ENCODE data around the gene TIGD4.

The TIGD4 gene

GRCh38 chr4:152778656-152779512 is 646 bp downstream of the TIGD4 start:
- no peak for TF ChIP-seq TAF1 (IDR thresholded peaks at IDR 0.05; ENCODE audit: borderline replicate concordance, insufficient read depth, low read length)
- TF ChIP-seq REST (IDR thresholded peaks at IDR 0.05; ENCODE audit: insufficient read depth in 1 of 2, low read depth in 2 of 2, low read length in 2 of 2): no peak
- TF ChIP-seq POLR2AphosphoS5 (IDR thresholded peaks at IDR 0.05; ENCODE audit: low read depth, low read length): no peak
- no peak for TF ChIP-seq SIN3A (IDR thresholded peaks at IDR 0.05; ENCODE audit: borderline replicate concordance, insufficient read depth, low read length)
- TF ChIP-seq FOXP2 (optimal IDR thresholded peaks at IDR 0.05; ENCODE audit: borderline replicate concordance, extremely low read depth, extremely low read length, insufficient read depth): no peak

- no peak for TF ChIP-seq FOXP2 (optimal IDR thresholded peaks at IDR 0.05; ENCODE audit: borderline replicate concordance, extremely low read depth, extremely low read length, insufficient read depth)
- TF ChIP-seq SIN3A (IDR thresholded peaks at IDR 0.05; ENCODE audit: borderline replicate concordance, insufficient read depth, low read length): no peak
- no peak for TF ChIP-seq TAF1 (IDR thresholded peaks at IDR 0.05; ENCODE audit: borderline replicate concordance, insufficient read depth, low read length)
- no peak for TF ChIP-seq REST (IDR thresholded peaks at IDR 0.05; ENCODE audit: insufficient read depth in 1 of 2, low read depth in 2 of 2, low read length in 2 of 2)
- no peak for TF ChIP-seq POLR2AphosphoS5 (IDR thresholded peaks at IDR 0.05; ENCODE audit: low read depth, low read length)
Measured at GRCh38 chr4:152777488-152777887, 2.0 kb downstream of the TIGD4 start.

GRCh38 chr4:152776352-152776751 is 3.2 kb downstream of the TIGD4 start:
- TF ChIP-seq FOXP2 (optimal IDR thresholded peaks at IDR 0.05; ENCODE audit: borderline replicate concordance, extremely low read depth, extremely low read length, insufficient read depth) (no peak), TAF1 (IDR thresholded peaks at IDR 0.05; ENCODE audit: borderline replicate concordance, insufficient read depth, low read length) (no peak), SIN3A (IDR thresholded peaks at IDR 0.05; ENCODE audit: borderline replicate concordance, insufficient read depth, low read length) (no peak), REST (IDR thresholded peaks at IDR 0.05; ENCODE audit: insufficient read depth in 1 of 2, low read depth in 2 of 2, low read length in 2 of 2) (no peak), POLR2AphosphoS5 (IDR thresholded peaks at IDR 0.05; ENCODE audit: low read depth, low read length) (no peak)

GRCh38 chr4:152773953-152774352 is 5.6 kb downstream of the TIGD4 start:
- TF ChIP-seq SIN3A (IDR thresholded peaks at IDR 0.05; ENCODE audit: borderline replicate concordance, insufficient read depth, low read length) (no peak), TAF1 (IDR thresholded peaks at IDR 0.05; ENCODE audit: borderline replicate concordance, insufficient read depth, low read length) (no peak), REST (IDR thresholded peaks at IDR 0.05; ENCODE audit: insufficient read depth in 1 of 2, low read depth in 2 of 2, low read length in 2 of 2) (no peak), POLR2AphosphoS5 (IDR thresholded peaks at IDR 0.05; ENCODE audit: low read depth, low read length) (no peak), FOXP2 (optimal IDR thresholded peaks at IDR 0.05; ENCODE audit: borderline replicate concordance, extremely low read depth, extremely low read length, insufficient read depth) (no peak)
